Stimulated activated CD8-positive, alpha-beta memory T cell treated with anti-CD3 and anti-CD28 coated beads, Interleukin-15, amount 100 ng/mL, for 4 hours (primary cell): ENCODE data around the gene GREB1.

Experiments used
- DNase-seq, 2 donors: peaks; one replicate each; pipeline ENCODE4 v3.0.0-alpha.2; 2020; ENCODE audit warnings: low read depth in 2 of 2

Gene GREB1

GRCh38 chr2:11581124-11581796 is 47.4 kb downstream of the GREB1 start:
- DNase-seq = no peak

DNA sequence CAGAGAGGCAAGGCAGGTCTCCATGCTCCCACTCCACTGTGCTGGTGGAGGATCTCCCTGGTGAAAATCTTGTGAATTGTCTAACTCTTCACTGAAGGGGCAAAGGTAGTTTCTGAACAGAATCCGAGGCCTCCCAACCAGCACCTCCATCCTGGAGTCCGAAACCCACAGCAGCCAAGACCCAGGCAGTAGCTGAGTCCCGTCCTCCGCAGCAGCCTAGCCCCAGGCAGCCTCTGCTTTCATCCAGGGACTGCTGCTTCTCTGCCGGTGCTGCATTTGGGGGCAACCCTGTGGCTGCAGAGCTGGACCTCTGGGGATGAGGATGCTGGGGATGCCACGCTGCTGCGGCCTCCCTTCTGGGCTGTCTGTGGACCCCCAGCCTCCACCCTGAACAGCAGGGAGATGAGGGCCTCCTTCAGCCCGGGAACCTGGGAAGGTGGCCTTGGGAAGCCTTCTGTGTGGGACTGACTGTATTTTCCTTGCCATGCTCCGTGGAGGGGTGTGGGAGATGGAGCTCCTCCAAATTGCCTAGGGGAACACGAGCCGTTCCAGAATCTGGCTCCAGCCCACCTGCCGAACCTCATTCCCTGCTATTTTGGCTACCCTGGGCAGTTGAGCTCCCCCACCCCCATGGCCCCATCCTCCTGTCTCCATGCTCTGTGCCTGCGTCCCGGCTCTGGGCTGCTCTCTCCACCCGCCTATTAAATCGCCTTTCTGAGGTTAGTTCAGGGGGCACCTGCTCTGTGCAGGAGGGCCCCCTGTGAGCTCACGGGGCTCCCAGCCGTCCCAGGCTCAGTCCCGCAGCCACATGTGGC is 48.2 kb downstream of the GREB1 start:
- no peak for DNase-seq

DNA sequence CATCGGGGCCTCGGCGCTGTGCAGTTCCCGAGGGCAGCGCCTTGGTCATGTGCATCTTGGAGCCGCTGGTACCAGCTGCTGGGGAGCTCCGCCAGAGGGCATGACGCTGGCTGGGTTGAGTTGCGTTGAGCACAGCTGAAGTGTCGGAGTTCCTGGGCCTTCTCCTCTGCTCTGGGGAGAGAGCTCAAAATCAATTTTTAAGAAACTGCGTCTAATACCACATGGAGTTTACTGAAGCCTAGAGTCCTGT is 48.7 kb downstream of the GREB1 start:
- no peak for DNase-seq

DNA sequence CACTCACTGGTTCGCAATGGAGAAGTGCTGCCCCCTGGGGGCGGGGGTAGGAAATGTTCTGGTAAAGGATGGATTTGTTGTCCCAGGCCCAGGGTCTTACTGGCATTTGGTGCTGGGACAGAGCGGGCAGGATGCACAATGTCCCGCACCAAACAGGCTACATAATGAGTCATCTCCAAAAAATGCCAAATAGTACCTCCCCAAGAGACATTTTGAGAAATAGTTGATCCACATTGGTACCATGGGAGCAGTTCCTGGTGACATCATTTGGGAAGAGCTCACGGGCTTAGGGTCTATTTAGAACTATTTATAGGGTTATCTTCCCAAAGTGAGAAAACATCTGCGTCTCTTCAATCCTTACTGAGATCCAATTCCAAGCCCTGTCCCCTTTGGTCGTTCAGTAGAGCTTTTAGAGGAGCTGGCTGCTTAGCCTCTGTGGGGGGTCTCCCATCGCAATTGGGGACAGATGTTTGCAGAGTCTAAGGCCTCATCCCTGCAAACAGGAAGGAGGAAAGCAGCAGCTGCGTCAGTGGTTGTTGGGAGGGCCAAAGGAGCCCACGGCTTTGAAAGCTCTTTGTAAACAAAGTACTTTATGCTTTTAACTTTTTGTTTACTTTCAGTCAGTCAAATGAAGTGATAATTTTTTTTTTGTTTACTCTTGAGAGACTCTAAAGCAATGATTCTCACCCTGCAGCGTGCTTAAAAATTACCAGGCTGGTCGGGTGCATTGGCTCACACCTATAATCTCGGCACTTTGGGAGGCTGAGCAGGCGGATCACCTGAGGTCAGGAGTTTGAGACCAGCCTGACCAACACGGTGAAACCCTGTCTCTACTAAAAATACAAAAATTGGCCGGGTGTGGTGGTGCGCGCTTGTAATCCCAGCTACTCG is 49.3 kb downstream of the GREB1 start:
- DNase-seq = peak in 1 of 2 donors; percentile 6

DNA sequence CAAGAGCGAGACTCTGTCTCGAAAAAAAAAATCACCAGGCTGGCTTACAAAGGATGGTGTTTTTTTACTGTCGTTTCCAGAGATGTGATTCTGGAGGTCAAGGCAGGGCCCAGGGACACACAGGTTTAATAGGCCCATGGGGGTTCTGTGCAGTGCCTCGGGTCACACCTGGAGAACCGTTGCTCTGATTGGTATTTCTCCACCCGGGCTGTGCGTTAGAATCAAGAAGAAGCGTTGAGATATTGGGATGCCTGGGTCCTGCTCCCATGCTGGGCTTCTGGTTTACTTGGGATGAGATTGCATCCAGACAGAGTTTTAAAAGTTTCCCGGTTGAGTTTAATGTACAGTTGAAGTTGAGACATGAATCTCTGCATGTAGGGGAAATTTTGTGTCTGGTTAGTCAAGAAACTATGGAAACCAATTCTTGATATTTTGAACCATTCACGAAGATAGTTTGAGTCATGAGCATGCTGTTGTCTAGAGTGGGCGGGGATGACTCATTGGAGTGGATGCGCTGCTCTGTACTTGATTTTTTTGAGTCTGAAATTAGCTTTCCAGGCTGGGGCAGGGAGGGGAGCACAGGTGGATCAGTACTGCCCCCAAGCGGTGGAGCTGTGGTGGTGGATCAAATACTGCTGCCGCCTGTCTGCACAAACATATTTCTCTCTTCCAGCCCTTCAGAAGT is 50.1 kb downstream of the GREB1 start:
- DNase-seq = peak; percentile 52 to 70

DNA sequence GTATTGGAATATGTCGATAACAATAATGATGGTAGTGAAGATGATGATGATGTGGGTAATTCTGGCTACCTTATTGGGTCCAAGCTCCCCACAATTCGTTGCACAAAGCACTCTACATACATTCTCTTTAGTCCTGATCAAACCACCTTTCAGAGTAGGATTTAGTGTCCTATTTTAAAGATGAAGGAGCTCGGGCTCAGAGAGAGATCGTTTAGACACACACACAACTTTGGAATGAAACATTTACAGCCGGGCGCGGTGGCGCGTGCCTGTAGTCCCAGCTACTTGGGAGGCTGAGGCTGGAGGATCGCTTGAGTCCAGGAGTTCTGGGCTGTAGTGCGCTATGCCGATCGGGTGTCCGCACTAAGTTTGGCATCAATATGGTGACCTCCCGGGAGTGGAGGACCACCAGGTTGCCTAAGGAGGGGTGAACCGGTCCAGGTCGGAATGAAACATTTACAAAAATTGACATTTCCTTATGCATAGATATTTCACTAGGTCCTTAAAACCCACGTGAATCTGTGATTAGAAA is 50.7 kb downstream of the GREB1 start:
- no peak for DNase-seq

DNA sequence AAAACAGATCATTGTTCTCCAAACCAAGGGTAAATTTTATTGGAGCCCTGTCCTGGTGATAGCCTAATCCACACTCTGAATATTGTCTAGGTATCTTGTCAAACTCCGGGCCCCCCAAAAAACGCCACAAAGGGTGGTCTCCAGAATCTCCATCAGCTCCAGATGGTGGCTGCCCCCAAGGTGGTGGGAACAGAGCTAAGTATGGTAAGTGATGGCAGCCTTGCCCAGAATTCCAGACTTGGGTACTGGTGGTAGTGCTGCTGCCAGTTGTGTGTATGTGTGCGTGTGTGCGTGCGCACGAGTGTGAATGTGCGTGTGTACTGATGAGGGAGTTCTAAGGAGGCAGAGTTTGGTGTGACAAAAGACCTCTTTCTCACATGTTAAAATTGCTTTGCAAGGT is 51.2 kb downstream of the GREB1 start:
- no peak for DNase-seq

DNA sequence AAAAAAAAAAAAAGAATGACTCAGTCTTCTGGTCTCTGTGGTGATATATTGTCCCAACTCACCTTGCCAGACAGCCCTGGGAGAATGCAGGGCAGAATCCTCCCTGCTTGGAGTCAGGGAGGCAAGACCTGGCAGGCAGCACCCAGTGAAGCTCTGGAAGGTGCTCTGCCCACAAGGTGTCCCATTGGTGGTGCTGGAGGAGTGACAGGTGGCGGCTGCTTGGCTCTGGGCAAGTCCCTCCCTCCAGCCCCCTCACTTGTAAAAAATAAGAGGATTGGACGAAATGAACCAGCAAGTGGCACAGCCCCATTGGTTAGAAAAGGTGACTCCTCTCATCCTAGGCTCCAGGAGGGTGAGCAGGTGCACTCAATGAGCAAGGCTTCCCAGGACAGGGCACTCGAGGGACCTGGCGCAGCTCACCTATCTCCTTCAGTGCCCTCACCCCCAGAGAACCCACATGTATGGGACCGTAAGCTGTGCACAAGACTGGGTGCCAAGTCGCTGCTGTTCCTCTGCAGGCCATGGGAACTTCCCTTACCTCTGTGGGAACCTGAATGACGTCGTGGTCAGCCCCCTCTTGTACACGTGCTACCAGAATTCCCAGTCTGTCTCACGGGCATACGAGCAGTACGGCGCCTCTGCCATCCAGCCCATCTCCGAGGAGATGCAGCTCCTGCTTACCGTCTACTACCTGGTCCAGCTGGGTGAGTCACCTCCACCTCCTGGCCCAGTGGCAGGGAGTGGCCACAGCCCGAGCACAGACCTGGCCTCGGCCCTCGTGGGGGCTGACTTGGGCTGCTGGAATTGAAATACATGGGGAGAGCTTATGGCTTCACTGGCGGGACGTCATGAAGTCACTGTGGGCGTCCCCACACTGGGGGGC is 54.6 kb downstream of the GREB1 start:
- no peak for DNase-seq

- no peak for DNase-seq
These were observed 55.6 kb downstream of the GREB1 start for GRCh38 chr2:11589316-11589940.

- DNase-seq = no peak
These were observed 56.3 kb downstream of the GREB1 start for GRCh38 chr2:11590193-11590592.

GRCh38 chr2:11591091-11591490 is 57.2 kb downstream of the GREB1 start:
- DNase-seq = no peak

GRCh38 chr2:11592671-11593574 is 59.1 kb downstream of the GREB1 start:
- no peak for DNase-seq

DNA sequence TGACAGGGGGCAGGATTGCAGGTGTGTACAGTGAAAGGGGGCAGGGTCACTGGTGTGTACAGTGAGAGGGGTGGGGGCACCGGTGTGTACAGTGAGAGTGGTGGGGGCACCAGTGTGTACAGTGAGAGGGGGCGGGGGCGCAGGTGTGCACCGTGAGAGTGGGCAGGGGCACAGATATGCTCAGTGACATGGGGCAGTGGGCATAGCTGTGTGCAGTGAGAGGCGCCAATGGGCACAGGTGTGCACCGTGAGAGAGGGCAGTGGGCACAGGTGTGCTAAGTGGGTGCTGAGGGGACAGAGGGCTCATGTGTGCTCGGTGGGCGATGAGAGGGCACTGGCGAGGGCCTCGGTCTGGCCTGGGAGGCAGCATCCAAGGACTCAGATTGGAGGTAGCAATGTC is 63.0 kb downstream of the GREB1 start:
- DNase-seq = no peak

GRCh38 chr2:11597538-11598225 is 63.8 kb downstream of the GREB1 start:
- DNase-seq = no peak

- no peak for DNase-seq
These were observed 64.4 kb downstream of the GREB1 start for GRCh38 chr2:11598228-11598731.

DNA sequence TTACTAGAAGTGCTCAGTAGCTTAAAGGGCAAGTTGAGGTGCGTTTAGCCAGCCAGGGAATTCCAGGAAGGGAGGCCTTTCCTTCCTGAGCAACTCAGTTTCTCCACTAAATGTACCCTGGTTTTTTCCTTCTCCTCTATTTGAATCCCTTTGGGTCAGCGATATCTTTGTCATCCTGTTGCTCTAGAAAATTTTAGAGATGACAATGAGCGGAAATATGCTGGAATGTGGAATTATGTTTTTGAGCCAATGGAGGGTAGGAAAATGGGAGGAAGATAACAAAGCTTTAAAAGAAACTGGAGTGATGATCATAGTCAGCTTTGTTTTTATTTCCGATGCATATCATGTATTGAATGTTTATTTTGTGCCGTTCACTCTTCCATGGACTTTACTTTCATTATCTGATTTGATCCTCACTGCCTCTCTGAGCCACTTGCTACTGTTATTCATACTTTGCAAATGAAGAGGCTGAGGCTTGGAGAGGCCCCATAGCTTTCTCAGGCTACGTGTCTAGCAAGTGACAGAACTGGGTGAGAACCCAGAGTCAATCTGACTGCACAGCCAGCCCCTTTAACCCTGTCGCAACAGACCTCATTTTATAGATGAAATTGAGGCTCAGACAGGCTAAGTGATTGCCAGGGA is 68.8 kb downstream of the GREB1 start:
- no peak for DNase-seq

DNA sequence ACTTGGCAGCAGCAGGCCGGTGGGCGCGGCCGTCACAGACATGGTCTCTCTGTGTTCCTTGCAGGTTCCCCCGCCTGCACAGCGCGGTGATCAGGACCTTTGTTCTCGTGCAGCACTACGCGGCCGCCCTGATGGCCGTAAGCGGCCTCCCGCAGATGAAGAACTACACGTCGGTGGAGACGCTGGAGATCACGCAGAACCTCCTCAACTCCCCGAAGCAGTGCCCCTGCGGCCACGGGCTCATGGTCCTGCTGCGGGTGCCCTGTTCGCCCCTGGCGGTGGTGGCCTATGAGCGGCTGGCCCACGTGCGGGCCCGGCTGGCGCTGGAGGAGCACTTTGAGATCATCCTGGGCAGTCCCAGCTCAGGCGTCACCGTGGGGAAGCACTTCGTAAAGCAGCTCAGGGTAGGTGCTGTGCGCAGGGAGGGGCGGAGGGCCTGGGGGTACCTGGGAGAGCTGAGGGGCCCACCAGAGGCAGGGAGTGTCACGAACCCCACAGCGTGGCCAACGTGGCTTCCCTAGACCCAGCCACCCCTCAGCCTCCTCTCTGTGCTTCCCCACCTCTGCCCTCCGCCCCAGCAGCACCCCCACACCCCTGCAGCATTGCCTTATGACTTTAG is 76.9 kb downstream of the GREB1 start:
- no peak for DNase-seq

- DNase-seq = no peak
These were observed 77.4 kb downstream of the GREB1 start for GRCh38 chr2:11611251-11611650.
